ENCODE results near the gene ANKHD1.

ANKHD1 gene

DNA sequence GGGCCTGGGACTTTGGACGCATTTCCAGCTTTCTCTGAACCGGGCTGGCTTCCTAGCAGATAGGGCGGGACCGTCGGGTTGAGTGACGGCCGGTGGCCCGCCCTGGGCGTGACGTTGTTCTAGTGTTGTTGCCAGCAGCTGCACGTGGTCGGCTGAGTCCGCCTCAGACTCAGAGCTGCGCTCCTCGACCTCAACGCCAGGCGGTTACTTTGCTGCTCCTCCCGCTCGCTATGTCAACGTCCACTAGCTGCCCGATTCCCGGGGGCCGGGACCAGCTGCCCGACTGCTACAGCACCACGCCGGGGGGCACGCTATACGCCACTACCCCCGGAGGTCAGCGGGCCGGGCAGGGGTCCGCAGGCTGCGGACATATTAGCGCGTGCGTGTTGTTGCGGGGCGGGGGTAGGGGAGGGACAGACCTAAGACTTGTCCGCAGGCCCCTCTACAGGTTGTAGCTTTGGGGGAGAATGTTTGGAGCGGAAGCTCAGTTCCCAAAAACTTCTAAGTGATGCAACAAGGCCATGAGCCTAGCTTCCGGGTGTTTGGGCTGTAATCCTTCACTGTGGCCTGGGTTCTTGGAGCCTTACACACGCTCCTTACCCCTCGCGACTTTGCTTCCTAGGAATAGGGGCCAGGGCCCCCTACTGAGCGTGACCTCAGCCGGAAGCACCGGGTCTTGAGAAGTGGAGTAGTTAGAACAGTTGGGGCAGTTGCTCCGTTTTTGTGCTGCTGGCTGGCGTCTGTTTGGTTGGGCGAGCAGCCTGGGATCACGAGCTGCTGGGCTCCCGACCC is 146.1 kb downstream of the ANKHD1 start, which contains the start of gene EIF4EBP3:
Gene EIF4EBP3 (plus strand): TSS at position 155 of the 792 bp plus-strand sequence. CDS start 76 bp downstream, at position 231.
- peak; percentile 97 for DNase-seq

GRCh38 chr5:140548300-140548688 is 146.7 kb downstream of the ANKHD1 start:
- no peak for DNase-seq

DNA sequence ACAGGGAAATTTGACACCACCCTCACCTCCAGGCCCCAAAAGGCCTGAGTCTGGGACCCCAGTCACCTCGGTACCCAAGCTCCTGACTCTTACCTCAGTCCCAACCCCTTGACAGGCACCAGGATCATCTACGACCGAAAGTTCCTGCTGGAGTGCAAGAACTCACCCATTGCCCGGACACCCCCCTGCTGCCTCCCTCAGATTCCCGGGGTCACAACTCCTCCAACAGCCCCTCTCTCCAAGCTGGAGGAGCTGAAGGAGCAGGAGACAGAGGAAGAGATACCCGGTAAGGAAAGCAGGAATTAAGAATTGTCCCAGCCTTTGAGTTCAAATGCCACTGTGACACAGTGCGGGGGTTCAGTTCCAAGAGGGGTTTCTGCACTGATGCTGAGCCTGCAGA is 147.2 kb downstream of the ANKHD1 start:
- no peak for DNase-seq

GRCh38 chr5:140549237-140550144 is 147.9 kb downstream of the ANKHD1 start:
- peak; percentile 87 for DNase-seq

DNA sequence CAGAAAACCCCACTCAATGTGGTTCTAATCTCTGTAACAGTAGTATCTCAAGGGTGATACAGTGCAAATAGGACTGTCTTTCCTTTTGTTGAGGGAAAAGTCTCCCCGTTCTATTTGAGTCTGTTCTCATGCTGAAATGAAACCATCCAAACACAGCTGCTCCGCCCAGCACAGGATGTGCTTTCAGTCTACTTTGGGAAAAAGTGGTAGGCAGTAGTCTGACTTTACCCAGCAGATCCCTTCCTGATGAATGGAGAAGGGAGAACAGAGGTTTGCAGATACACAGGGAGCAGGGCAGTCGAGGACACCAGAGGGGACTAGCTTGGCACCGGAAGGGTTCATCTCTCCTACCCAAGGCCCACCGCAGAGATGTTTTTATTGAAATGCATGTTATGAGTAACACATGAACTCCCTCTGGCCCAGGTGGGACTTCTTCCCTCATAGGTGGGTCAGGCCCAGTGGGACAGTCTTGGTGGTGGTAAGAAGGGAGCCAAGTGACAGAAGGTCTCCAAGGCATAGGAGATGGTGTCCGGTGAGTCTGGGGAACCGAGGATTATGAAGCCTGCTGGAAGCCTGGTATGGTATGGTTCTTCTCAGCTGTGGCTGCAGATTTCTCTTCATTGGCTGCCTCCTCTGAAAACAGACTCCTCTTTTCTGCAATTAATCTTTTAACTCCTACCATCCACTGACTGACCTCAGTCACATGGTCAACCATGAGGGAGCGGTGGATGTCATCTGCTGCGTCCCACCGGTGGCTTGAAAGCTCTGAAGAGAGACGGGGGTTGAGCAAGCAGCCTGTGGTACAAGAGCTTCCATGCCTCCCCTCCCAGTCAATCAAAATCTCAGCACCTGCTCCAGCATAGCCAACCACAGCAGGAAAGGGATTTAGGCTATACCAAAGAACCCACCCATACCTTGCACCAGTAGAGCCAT is 148.8 kb downstream of the ANKHD1 start:
- no peak for DNase-seq

DNA sequence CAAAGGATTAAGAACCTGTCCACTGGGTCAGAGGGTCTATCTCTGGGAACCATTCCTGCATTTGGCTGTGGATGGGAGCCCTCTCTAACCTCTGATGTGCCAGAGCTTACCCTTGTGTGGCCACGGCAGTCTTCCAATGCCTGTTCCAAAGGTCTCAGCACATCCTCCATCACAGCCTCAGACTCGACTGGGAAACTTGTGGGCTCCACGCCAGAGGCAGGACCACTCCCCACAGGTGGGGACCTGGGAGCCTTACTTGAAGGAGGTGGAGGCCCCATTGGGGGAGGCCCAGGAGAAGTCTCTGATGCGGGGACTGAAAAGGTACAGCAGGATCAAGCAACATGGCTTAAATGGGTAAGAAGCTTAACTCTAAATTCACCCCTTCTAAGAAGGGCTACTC is 150.2 kb downstream of the ANKHD1 start:
- no peak for DNase-seq

GRCh38 chr5:140553657-140554056 is 152.0 kb downstream of the ANKHD1 start:
- DNase-seq, result no peak

- DNase-seq, result peak; percentile 49
Observed at GRCh38 chr5:140554454-140554853, 152.8 kb downstream of the ANKHD1 start.

DNA sequence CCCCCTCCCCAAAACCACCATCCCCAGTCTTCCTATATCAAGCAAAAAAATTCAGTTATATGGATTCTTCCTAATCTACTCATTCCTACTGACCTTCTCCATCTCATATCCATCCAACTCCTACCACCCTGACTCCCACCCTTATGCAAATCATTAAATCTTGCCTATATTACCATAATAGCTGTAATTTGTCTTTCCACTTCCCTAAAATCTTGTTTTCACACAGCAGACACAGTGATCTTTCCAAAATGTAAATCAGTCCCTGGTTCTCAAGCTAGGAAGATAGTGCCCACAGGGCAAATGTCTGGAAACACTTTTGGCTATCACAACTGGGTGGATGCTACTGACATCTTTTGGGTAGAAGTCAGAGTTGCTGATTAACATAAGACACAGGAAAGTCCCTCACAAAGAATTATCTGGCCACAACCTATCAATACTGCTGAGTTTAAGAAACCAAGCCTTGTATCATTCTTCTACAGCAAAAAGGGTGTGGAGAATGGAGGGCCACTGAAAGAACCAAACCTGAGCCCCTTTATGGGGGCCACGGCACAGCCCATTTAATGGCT is 154.2 kb downstream of the ANKHD1 start:
- DNase-seq, result peak; percentile 34

GRCh38 chr5:140556438-140556837 is 154.8 kb downstream of the ANKHD1 start:
- DNase-seq, result peak; percentile 52

GRCh38 chr5:140557136-140557805 is 155.6 kb downstream of the ANKHD1 start, which contains the start of gene SRA1:
SRA1 (minus strand) TSS chr5:140557473; CDS start chr5:140557452, 21 bp downstream.
- DNase-seq, result peak; percentile 94

DNA sequence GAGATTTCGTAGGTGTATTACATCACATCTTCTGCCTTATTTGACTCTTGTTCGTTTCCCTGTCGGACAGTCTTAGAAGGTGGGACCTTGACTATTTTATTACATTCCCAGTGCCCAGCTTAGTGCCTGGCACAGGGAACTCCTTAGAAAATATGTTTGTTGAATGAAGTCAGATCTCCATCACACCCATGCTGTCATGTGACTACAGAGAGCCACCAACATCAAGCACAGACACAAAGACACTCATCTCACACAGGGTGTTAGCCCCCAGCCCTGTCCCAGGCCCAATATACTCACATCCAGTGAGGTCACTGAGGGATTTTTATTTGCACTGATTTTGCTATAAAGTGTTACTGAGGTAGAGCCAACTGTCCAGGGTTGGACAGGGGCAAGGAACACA is 156.3 kb downstream of the ANKHD1 start:
- no peak for DNase-seq

- DNase-seq, result no peak
Observed at GRCh38 chr5:140558542-140558941, 156.9 kb downstream of the ANKHD1 start.

GRCh38 chr5:140560227-140560626 is 158.6 kb downstream of the ANKHD1 start:
- DNase-seq, result no peak

GRCh38 chr5:140561753-140562523 is 160.3 kb downstream of the ANKHD1 start:
- no peak for DNase-seq

- DNase-seq, result peak; percentile 25
Observed at GRCh38 chr5:140563596-140563995, 162.0 kb downstream of the ANKHD1 start.

- DNase-seq, result peak; percentile 99
Observed at GRCh38 chr5:140564196-140565023, 162.8 kb downstream of the ANKHD1 start, which contains the start of the genes APBB3 and SLC35A4. APBB3 (minus strand) TSS chr5:140564598; CDS start chr5:140564245, 353 bp downstream. SLC35A4 (plus strand) TSS chr5:140564828; CDS start chr5:140567170, 2,342 bp downstream.

GRCh38 chr5:140565024-140565779 is 163.6 kb downstream of the ANKHD1 start:
- peak; percentile 21 for DNase-seq

DNA sequence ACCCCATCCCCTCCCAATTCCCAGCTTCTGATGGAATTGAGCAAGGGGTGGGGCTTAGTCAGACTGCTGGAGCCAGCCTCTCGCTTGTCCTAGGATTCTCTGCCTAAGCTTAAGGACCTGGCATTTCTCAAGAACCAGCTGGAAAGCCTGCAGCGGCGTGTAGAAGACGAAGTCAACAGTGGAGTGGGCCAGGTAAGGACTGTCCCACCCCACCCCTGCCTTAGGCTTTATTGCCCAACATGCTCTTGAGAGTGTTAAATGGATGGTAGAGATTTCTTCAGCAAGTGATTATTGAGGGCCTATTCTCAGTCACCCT is 164.1 kb downstream of the ANKHD1 start:
- no peak for DNase-seq
